Duodenal mucosa (tissue), 2 donors: ENCODE data around the gene ATG9B.

ENCODE experiments used
- H3K27ac ChIP-seq: one replicate; pipeline ENCODE4 v1.7.0; 2013; ENCODE audit warnings: low read depth, low read length
- H3K27me3 ChIP-seq, 2 donors: one replicate each; pipeline ENCODE4 v1.7.0; 2013; ENCODE audit warnings: low read length in 2 of 2, control low read depth in 1 of 2; ENCODE audit not compliant: insufficient read depth in 2 of 2, control insufficient read depth in 1 of 2
- H3K36me3 ChIP-seq, 2 donors: one replicate each; pipeline ENCODE4 v1.7.0; 2013; ENCODE audit warnings: low read length in 2 of 2, control low read depth in 1 of 2; ENCODE audit not compliant: insufficient read depth in 2 of 2, control insufficient read depth in 1 of 2
- H3K4me1 ChIP-seq, 2 donors: one replicate each; pipeline ENCODE4 v1.7.0; 2013; ENCODE audit warnings: low read length in 2 of 2, control low read depth in 1 of 2; ENCODE audit not compliant: insufficient read depth in 2 of 2, control insufficient read depth in 1 of 2
- H3K4me3 ChIP-seq, 2 donors: one replicate each; pipeline ENCODE4 v1.7.0; 2013; ENCODE audit warnings: low read length in 2 of 2, low read depth in 1 of 2
- H3K9ac ChIP-seq, 2 donors: one replicate each; pipeline ENCODE4 v1.7.0; 2013; ENCODE audit warnings: low read length in 2 of 2, low read depth in 1 of 2
- H3K9me3 ChIP-seq, 2 donors: one replicate each; pipeline ENCODE4 v1.7.0; 2013; ENCODE audit warnings: low read length in 2 of 2, control low read depth in 1 of 2; ENCODE audit not compliant: control insufficient read depth in 1 of 2

The ATG9B gene, protein sequence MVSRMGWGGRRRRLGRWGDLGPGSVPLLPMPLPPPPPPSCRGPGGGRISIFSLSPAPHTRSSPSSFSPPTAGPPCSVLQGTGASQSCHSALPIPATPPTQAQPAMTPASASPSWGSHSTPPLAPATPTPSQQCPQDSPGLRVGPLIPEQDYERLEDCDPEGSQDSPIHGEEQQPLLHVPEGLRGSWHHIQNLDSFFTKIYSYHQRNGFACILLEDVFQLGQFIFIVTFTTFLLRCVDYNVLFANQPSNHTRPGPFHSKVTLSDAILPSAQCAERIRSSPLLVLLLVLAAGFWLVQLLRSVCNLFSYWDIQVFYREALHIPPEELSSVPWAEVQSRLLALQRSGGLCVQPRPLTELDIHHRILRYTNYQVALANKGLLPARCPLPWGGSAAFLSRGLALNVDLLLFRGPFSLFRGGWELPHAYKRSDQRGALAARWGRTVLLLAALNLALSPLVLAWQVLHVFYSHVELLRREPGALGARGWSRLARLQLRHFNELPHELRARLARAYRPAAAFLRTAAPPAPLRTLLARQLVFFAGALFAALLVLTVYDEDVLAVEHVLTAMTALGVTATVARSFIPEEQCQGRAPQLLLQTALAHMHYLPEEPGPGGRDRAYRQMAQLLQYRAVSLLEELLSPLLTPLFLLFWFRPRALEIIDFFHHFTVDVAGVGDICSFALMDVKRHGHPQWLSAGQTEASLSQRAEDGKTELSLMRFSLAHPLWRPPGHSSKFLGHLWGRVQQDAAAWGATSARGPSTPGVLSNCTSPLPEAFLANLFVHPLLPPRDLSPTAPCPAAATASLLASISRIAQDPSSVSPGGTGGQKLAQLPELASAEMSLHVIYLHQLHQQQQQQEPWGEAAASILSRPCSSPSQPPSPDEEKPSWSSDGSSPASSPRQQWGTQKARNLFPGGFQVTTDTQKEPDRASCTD

DNA sequence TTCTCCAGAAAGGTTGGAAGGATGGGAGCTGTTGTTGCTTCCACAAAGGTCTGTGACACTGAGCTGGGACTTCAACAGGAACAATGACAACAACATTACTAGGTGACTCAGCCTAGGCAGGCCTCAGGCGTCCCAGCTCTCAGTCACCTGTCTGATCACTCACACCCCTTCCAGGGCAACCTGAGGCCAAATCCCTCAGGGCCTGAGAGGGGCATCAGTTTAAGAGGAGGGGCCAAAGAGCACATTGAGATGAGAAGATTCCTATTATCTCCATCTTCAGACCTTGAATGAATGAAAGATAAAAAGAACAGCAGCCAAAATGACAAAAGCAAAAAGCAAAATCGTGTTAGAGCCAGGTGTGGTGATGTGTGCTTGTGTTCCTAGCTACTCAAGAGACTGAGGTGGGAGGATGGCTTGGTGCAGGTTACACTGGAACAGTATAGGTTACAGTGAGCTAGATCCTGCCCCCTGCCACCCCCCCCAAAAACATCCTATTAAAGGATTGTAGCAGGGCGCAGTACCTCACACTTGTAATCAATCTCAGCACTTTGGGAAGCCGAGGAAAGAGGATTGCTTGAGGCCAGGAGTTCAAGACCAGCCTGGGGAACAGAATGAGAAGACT, at the start of gene ATG9B:
TSS of gene ATG9B (minus strand) at position 60 of the 622 bp plus-strand sequence. CDS start 71 bp downstream, outside the sequence.
- Histone ChIP-seq H3K9ac (no peak within 1 kb of the TSS), H3K36me3 (no peaks in the 10 kb centered on the region), H3K27ac (no peak within 1 kb of the TSS), H3K9me3 (no peaks in the 10 kb centered on the region), H3K4me1 (peaks cover 6 to 22% of the 10 kb centered on the region in 2 donors), H3K27me3 (peaks cover 12 to 14% of the 10 kb centered on the region in 2 donors), H3K4me3 (no peak within 1 kb of the TSS)

DNA sequence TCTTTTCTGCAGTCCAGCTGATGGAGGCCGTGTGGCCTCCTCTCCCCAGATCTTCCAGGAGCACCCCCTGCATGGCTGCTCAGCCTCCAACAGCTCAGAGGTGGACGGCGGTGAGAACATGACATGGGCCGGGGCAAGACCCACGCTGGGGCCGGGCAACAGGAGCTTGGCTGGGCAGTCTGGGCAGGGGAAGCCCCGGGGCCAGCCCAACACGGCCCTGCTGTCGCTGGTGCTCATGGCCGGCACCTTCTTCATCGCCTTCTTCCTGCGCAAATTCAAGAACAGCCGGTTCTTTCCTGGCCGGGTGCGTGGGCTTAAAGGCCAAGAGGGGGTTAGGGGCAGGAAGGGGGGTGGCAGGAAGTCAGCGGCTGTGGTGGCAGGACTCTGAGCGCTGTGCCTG, 49.7 kb upstream of the ATG9B start:
- peaks cover 6 to 12% of the 10 kb centered on the region in 2 donors for H3K4me1 ChIP-seq
- peaks cover 26 to 81% of the 10 kb centered on the region in 2 donors for H3K36me3 ChIP-seq

DNA sequence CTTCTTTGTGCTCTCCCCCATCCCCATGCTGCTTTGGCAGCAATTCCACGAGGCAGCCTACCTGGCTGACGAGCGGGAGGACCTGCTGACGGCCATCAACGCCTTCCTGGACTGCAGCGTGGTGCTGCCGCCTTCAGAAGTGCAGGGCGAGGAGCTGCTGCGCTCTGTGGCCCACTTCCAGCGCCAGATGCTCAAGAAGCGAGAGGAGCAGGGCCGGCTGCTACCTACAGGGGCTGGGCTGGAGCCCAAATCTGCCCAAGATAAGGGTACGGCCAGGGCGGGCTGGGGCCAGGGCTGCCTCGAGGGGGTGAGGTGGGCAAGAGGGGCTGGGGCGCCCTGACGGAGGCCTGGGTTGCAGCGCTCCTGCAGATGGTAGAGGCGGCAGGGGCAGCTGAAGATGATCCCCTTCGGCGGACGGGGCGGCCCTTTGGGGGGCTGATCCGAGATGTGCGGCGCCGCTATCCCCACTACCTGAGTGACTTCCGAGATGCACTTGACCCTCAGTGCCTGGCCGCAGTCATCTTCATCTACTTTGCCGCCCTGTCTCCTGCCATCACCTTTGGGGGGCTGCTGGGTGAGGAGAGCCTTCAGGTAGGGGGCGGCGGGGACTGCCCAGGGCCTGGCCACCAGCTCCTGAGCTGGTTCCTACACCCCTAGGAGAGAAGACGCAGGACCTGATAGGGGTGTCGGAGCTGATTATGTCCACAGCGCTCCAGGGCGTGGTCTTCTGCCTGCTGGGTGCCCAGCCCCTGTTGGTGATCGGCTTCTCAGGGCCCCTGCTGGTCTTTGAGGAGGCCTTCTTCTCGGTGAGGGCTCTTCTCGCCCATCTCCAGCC, 47.0 kb upstream of the ATG9B start:
- no peaks in the 10 kb centered on the region for H3K27me3 ChIP-seq
- H3K4me1 ChIP-seq: no peaks in the 10 kb centered on the region
- peaks cover 37 to 84% of the 10 kb centered on the region in 2 donors for H3K36me3 ChIP-seq
- H3K9me3 ChIP-seq: no peaks in the 10 kb centered on the region
- H3K27ac ChIP-seq: no peak overlapping the region
- no peak overlapping the region for H3K4me3 ChIP-seq
- H3K9ac ChIP-seq: no peak overlapping the region

More for the DNA sequence above, 49.7 kb upstream of the ATG9B start:
- H3K4me3 ChIP-seq: no peak overlapping the region
- H3K27me3 ChIP-seq: no peaks in the 10 kb centered on the region
- H3K27ac ChIP-seq: no peak overlapping the region
- H3K9ac ChIP-seq: no peak overlapping the region
- no peaks in the 10 kb centered on the region for H3K9me3 ChIP-seq

DNA sequence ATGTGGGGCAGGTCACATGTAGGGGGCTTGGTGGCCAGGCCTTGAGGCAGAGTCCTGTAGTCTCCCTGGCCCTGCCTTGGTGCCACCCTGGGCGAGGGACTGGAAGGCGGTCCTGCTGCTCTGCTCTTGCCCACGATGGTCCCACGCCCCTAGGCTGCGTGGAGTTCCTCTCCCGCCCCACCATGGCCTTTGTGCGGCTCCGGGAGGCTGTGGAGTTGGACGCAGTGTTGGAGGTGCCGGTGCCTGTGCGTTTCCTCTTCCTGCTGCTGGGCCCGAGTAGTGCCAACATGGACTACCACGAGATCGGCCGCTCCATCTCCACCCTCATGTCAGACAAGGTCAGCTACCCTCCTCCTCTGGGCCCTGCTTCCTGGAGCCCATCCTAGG, 46.3 kb upstream of the ATG9B start:
- H3K9me3 ChIP-seq: no peaks in the 10 kb centered on the region
- no peak overlapping the region for H3K27ac ChIP-seq
- H3K4me3 ChIP-seq: no peak overlapping the region
- H3K27me3 ChIP-seq: no peaks in the 10 kb centered on the region
- no peaks in the 10 kb centered on the region for H3K4me1 ChIP-seq
- peaks cover 37 to 84% of the 10 kb centered on the region in 2 donors for H3K36me3 ChIP-seq
- no peak overlapping the region for H3K9ac ChIP-seq

DNA sequence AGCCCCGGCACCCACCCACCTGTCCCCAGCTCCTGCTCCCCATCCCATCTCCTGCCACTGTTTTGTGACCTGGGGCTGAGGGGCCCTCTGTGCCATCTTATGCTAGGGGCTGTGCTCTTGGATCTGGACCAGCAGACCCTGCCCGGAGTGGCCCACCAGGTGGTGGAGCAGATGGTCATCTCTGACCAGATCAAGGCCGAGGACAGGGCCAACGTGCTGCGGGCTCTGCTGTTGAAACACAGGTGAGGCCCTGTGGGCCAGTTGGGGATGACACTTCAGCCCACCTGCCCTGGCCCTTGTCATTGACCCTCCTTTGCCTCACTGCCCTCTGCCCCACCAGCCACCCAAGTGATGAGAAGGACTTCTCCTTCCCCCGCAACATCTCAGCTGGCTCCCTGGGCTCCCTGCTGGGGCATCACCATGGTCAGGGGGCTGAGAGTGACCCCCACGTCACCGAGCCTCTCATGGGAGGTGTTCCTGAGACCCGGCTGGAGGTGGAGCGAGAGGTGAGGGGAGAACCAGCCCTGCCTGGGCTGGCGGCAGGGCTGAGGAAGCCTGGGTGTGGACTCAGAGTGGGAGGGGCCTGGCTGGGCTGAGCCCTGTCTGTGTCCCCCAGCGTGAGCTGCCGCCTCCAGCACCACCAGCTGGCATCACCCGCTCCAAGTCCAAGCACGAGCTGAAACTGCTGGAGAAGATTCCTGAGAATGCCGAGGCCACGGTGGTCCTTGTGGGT, 45.7 kb upstream of the ATG9B start:
- H3K27me3 ChIP-seq: no peaks in the 10 kb centered on the region
- H3K9ac ChIP-seq: no peak overlapping the region
- H3K27ac ChIP-seq: no peak overlapping the region
- no peaks in the 10 kb centered on the region for H3K9me3 ChIP-seq
- peaks cover 37 to 84% of the 10 kb centered on the region in 2 donors for H3K36me3 ChIP-seq
- H3K4me1 ChIP-seq: no peaks in the 10 kb centered on the region
- H3K4me3 ChIP-seq: no peak overlapping the region

DNA sequence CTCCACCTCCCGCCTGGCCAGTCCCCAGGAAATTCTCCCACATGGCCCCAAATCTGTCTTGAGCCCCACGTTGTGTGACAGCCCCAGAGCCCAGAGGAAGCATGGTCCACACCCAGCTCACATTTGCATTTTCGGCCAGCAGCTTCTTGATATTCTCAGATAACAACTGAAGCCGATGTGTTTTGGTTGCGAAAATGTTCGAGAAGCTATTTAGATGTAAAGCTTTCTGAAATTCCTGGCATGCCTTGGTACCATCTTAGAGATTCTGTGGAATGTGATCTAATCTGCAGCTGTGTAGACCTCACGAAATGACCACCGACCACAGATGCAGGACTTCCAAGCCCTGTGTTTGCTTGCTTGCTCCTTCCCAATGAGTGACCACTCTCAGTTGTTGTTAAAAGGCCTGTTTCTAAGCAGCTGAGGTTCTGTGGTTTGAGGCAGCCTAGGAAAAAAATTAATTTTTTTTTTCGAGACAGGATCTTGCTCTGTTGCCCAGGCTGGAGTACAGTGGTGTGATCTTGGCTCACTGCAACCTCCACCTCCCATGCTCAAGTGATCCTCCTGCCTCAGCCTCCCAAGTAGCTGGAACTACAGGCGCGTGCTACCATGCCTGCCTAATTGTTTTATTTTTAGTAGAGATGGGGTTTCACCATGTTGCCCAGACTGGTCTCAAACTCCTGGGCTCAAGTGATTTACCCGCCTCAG, 43.9 kb upstream of the ATG9B start:
- Histone ChIP-seq H3K27ac (no peak overlapping the region), H3K36me3 (peaks cover 34 to 76% of the 10 kb centered on the region in 2 donors), H3K9ac (no peak overlapping the region), H3K9me3 (no peaks in the 10 kb centered on the region), H3K27me3 (no peaks in the 10 kb centered on the region), H3K4me1 (no peaks in the 10 kb centered on the region), H3K4me3 (no peak overlapping the region)

DNA sequence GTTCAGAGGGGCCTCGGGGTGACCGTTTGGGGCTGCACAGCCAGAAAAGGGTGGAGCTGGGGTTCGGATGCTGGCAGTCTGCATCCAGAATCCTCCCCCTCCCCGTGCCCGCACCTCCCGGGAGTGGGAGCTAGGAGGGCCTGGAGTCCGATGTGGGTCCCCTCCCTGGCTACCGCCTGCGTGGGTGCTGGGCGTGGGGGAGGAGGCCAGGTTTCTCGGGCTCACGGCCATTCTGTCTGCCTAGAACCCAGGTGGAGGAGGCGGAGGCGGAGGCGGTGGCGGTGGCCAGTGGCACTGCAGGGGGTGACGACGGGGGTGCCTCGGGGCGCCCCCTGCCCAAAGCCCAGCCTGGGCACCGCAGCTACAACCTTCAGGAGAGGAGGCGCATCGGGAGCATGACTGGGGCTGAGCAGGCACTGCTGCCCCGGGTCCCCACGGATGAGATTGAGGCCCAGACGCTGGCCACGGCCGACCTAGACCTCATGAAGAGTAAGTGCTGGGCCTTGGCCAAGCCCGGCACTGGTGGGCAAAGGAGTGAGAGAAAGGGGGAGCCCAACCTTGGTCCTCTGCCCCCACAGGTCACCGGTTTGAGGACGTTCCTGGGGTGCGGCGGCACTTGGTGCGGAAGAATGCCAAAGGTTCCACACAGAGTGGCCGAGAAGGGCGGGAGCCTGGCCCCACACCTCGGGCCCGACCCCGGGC, 42.1 kb upstream of the ATG9B start:
- H3K9ac ChIP-seq: no peak overlapping the region
- no peak overlapping the region for H3K27ac ChIP-seq
- no peaks in the 10 kb centered on the region for H3K27me3 ChIP-seq
- no peak overlapping the region for H3K4me3 ChIP-seq
- H3K36me3 ChIP-seq: peaks cover 34 to 63% of the 10 kb centered on the region in 2 donors
- peaks cover 4 to 8% of the 10 kb centered on the region in 2 donors for H3K4me1 ChIP-seq
- H3K9me3 ChIP-seq: no peaks in the 10 kb centered on the region

DNA sequence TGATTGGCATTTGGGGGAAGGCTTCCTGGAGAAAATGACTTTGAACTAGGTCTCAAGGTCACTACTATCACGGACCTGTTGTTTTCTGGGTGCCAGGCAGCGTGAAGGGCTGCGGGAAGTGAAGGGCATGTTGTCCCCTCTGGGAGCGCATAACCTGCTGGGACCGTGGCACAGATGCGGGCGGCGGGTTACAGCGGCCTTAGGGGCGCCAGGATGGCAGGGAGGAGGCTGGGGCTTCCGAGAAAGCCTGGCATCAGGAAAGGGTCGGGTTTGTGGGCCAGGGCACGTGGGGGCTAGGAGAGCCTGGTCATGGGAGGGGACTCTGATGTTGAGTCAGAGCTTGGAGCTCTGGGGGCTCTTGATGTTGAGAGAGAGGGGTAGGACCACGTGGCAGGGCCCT, 41.2 kb upstream of the ATG9B start:
- no peak overlapping the region for H3K27ac ChIP-seq
- H3K4me1 ChIP-seq: peaks cover 13 to 17% of the 10 kb centered on the region in 2 donors
- H3K9me3 ChIP-seq: no peaks in the 10 kb centered on the region
- no peak overlapping the region for H3K9ac ChIP-seq
- H3K36me3 ChIP-seq: peaks cover 32 to 54% of the 10 kb centered on the region in 2 donors
- no peak overlapping the region for H3K4me3 ChIP-seq
- H3K27me3 ChIP-seq: no peaks in the 10 kb centered on the region
